CMK (cell line): ENCODE data around the gene ZNF710.
"Not testable (repeated sequence)": the region's sequence is repeated elsewhere in the genome, so short reads cannot be mapped to it uniquely, and the experiment has no call there.

Experiments
- DNase-seq: peaks from one replicate; pipeline ENCODE4 v3.0.0-alpha.2; 2010; ENCODE audit warnings: low read depth

The ZNF710 gene

DNA sequence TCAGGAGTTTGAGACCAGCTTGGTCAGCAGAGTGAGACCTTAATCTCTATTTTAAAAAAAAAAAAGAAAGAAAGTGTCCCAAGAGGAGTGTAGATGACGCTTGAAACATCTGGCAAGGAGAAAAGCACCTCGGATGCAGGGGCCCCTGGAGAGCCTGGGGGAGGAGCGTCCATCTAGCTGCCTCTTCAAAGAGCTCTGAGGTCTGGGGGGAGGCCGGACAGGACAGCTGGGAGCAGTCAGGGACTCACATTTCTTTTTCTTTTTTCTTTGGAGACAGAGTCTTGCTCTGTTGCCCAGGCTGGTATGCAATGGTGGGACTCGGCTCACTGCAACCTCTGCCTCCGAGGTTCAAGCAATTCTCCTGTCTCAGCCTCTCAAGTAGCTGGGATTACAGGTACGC is 104.4 kb downstream of the ZNF710 start:
- DNase-seq: no peak

GRCh38 chr15:90106522-90107117 is 105.5 kb downstream of the ZNF710 start:
- no peak for DNase-seq

DNA sequence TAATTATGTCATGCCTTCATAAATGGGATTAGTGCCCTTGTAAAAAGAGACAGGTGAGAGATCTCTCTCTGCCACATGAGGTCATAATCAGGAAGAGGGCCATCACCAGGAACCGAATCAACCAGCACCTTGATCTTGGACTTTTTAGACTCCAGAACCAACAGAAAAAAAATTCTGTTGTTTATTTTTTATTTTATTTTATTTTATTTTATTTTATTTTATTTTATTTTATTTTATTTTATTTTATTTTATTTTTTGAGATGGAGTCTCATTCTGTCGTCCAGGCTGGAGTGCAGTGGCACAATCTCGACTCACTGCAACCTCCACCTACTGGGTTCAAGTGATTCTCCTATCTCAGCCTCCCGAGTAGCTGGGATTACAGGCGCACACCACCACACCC is 106.9 kb downstream of the ZNF710 start:
- not testable (repeated sequence) for DNase-seq

DNA sequence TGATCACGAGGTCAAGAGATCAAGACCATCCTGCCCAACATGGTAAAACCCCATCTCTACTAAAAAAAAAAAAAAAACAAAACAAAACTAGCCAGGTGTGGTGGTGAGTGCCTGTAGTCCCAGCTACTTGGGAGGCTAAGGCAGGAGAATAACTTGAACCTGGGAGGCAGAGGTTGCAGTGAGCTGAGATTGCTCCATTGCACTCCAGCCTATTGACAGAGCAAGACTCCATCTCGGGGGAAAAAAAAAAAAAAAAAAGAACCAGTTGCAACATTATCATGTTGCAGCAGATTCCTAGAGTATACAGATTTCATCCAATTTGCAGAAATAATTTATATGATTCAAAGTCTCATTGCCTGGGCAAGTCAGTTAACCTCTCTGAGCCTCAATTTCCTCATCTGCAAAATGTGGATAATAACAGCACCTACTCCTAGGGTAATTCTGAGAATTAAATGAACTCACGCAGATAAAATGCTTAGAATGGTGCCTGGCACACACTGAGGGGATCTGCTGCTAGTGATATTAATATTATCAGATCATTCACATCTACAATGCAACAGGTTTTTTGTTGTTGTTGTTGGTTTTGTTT is 108.1 kb downstream of the ZNF710 start:
- not testable (repeated sequence) for DNase-seq

GRCh38 chr15:90113166-90113565 is 112.0 kb downstream of the ZNF710 start:
- no peak for DNase-seq

- DNase-seq: no peak
These were observed 113.4 kb downstream of the ZNF710 start for GRCh38 chr15:90114451-90114901.

DNA sequence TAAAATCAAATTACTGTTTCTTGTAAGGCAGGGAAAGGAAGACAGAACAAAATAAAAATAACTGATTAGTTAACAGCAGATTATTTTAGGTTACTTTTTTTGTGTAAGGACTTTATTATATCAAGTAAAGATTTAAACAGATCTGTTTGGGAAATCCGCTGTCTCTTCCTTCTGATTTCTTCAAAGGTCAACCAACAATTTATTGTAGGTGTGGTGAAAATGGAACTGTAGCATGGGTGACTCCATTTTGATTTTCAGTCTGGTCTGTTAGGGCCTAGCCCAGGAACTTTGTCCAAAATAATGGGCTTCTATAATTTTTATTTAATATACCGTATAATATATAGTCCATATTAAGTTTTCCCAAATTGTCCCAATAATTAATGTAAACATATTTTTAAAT is 114.7 kb downstream of the ZNF710 start:
- no peak for DNase-seq

DNA sequence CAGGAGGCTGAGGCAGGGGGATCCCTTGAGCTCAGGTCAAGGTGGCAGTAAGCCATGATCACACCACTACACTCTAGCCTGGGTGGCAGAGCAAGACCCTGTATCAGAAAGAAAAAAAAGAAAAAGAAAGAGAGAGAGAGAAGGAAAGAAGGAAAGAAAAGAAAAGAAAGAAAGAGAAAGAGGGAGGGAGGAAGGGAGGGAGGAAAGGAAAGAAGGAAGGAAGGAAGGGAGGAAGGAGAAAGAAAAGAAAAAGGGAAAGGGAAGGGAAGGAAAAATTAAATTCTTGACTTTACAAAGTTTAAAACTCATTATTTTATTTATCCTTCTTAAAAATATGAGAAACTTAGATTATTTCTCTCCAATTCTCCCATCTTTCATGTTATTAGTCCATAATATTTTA is 118.2 kb downstream of the ZNF710 start:
- DNase-seq: no peak

DNA sequence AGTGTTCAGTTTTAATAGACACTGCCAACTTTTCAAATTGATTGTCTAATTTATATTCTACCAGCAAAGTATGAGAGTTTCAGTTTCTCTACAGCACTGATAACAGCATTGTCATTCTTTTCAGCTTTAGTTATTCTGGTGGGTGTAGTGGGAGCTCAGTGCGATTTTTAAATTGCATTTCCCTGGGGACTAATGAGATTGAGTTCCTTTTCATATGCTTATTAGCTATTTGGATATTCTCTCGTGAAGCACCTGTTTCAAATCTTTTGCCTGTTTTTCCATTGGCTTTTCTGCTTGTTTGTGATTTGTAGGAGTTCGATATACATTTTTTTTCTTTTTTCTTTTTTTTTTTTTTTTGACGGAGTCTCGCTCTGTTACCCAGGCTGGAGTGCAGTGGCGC is 120.0 kb downstream of the ZNF710 start:
- no peak for DNase-seq

- no peak for DNase-seq
These were observed 123.4 kb downstream of the ZNF710 start for GRCh38 chr15:90124507-90124906.

DNA sequence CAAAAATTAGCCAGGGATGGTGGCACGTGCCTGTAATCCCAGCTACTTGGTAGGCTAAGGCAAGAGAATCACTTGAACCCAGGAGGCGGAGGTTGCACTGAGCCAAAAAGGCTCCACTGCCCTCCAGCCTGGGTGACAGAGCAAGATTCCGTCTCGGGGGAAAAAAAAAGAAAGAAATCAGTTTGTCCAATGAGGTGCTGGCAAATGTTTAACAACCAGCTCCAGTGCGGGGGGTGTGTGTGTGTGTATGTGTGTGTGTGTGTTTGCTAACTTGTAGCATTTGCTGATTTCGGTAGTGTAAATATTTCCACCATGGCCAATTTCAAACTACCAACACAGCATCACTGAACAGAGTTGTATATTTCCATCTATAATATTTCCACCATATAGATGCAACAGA is 124.9 kb downstream of the ZNF710 start:
- no peak for DNase-seq

- DNase-seq: no peak
These were observed 125.7 kb downstream of the ZNF710 start for GRCh38 chr15:90126596-90127435.

- DNase-seq: no peak
These were observed 129.2 kb downstream of the ZNF710 start for GRCh38 chr15:90130291-90130690.
